GM04503 (cell line): Measurements from ENCODE around the gene USP20.

Experiments used
- DNase-seq: peaks from one replicate; pipeline ENCODE4 v3.0.0-alpha.2; 2012; ENCODE audit warnings: low read depth

USP20 gene

GRCh38 chr9:129919841-129920240, 84.6 kb downstream of the USP20 start:
- DNase-seq: no peak

GRCh38 chr9:129921905-129922304, 86.6 kb downstream of the USP20 start:
- no peak for DNase-seq

GRCh38 chr9:129923589-129923988, 88.3 kb downstream of the USP20 start:
- no peak for DNase-seq

GRCh38 chr9:129929496-129930125, 94.4 kb downstream of the USP20 start:
- DNase-seq: no peak

- DNase-seq: no peak
Observed at GRCh38 chr9:129930743-129931142, 95.5 kb downstream of the USP20 start.
